Central memory CD4-positive, alpha-beta T cell (primary cell): ENCODE data around the gene NECAP2.
"Not testable (repeated sequence)": the region's sequence is repeated elsewhere in the genome, so short reads cannot be mapped to it uniquely, and the experiment has no call there.

Experiments
- DNase-seq: peaks from one replicate; pipeline ENCODE4 v3.0.0; 2022

NECAP2 gene

DNA sequence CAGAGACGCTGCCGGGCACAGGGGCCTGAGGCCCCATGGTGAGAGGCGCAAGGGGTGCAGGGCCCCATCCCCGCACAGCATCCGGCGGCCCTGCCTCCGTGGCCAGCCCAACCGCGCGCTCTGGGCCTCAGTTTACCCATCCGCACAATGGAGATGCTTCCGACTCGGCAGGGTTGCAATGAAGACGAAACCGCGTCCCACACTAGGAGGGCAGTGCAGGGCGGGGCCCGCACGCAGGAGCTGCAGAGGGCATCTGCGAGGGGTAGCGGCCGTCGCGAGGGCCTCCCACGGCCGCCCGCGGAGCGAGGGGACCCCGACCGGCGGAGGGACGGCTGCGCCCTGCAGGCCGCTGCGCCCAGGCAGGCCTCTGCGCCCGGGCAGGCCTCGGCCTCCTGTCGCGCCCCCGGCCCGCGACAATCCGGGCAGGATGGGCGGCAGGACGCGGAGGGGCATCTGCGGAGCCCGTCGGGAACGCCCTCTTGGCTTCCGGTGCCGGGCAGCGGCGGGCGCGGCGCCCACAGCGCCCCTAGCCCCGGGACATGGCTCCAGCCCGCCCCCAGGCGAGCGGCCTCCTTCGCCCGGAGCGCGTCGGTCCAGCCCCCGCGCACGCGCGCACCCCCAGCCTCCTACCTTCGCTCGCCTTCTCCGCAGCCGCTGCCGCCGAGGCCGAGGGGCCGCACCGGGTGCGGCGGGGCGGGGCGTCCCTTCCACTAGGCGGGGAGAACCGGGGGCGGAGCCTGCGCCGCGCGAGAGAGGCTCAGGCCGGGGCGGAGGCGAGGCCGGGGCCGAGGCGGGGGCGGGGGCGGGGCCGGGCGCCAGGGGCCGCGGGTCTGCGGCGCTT is 58.3 kb downstream of the NECAP2 start:
- peak; percentile 74 for DNase-seq

DNA sequence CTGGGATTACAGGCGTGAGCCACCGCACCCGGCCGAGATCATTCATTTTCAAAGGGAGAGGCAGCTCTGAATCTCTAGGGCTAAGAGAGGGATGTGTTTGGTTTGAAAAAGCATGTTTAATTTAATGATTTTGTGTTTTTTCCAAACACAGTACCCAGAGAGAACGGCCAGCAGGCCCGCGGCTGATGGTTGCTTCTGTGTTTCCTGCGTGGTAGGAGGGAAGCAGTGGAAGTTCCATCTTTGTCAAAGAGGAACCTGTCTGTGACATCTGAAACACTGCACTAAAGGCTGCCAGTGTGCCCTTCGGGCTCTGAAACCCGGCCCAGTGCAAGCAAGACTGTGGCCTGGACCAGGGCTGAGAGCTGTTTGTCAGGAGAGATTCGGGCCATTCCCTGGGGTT is 59.9 kb downstream of the NECAP2 start:
- not testable (repeated sequence) for DNase-seq

DNA sequence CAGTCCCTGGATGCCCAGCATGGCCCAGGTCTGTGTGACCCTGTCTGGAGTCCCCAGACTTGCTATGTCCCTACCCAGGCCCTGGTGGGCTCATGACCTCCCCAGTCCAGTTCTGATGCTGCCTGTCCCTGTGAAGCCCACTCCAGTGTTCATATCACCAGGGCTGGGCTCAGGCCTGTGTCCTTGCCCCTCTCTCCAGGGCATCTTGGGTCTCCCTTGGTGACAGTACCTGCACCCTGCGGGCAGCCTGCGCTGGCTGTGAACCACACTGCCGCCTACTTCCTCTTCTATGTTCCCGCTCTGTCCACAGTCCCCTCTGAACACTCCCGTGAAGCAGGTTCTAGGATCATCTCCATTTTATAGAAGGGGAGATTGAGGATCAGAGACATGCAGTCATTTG is 60.5 kb downstream of the NECAP2 start:
- not testable (repeated sequence) for DNase-seq

DNA sequence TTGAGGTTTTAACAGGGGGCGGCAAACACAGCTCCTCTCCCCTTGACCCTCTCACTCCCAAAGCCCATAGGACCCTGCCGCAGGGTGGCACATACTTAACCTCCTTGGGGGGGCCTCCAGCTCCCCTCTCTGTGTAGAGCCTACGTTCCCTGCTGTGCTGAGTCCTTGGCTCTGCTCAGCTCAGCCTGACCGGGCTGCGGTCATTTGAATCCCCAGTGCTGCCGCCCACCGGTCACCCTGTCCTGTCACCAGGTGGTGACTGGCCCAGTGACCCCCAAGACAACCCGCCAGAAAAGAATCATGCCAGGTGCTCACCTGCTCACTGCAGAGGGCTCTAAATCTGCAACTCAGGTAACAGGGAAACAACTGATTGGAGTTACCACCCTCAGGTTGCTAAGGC is 60.9 kb downstream of the NECAP2 start:
- not testable (repeated sequence) for DNase-seq

DNA sequence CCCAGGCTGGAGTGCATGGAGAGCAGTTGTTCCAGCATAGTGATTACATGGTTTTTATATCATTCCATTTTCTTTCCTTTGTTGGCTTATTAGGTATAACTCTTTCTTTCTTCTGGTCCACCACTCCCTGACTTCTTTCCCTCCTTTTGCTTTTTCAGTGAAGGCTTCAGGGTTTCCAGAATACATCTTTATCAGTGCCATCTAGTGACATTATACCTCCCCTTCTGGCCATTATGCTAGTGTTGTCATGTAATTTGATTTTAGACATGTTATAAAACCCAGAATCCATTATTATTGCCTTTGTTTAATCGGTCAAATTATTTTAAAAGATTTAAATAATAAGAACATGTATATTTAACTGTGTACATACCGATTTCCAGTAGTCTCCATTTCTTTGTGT is 63.0 kb downstream of the NECAP2 start:
- no peak for DNase-seq

DNA sequence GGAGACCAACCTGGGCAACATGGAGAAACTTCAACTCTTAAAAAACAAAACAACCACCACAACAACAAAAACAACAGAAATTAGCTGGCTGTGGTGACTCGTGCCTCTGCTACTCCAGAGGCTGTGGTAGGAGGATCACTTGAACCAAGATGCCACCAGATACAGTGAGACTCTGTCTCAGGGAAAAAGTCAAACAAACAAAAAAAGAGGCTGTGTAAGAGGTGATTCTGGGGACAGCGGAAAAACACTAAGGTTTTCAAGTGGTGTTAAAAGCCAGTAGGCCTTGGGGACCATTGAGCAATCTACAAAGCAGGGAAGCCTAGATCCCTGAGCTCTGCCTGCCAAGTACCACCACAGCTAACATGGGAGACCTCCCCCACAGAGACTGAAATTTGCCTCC is 65.3 kb downstream of the NECAP2 start:
- not testable (repeated sequence) for DNase-seq

DNA sequence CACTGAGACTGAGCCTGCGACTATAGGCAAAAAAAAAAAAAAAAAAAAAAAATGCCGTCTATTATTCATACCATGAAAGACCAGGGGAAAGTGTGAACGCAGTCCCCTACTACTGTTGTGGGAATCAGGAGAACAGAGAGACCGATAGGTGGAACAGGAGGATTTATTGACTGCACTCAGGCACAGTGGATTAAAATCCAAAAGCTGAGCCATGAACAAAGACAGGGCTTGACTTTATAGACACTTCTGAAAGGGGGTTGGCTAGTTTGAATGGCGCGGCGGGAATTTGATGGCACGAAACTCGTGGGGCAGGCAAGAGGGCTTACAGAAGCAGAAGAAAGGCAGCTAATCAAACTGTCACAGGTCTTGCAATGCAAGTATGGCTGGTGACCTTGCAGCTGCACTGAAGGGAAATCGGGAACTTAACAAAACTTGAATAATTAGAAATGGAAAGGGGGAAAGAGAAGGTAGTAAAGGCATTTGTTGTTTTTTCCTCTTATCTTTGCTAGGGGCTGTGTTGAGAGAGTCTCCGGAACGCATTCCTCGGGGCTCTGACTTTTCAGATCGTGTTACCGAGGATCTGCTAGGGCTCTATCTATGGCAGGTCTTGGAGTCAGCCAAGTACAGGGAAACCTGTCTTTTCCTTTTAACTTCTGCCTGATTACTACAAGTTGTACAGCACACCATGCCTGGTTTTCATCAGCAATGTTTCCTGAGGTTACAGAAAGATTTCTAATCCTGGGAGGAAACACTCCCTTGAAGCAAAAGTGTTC is 66.0 kb downstream of the NECAP2 start:
- not testable (repeated sequence) for DNase-seq

DNA sequence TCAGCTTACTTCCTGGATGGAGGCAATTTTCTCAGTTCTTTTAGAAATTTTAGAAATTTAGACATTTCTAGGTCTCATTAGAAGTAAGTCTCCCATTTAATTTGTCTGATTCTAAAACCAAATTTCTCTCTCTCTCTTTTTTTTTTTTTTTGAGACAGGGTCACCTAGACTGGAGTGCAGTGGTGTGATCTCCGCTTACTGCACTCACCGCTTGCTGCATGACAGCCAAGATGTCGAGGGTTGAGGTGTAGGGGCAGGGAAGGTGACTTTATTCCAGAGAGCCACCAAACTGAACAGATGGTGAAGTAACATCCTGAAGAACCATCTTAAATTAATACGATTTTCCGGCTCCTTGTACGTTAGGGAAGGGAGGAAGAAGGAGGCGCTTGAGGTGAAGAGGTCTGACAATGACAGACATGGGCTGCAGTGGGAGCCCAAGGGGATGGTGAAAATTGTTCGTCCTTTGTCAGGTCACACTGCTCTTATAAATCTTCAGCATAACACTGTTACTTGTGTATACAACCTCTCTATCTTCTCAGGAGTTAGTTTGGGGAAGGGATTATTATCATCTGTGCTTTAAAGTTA is 68.4 kb downstream of the NECAP2 start:
- not testable (repeated sequence) for DNase-seq
